Activated CD4-positive, alpha-beta memory T cell treated with anti-CD3 and anti-CD28 coated beads, Interleukin-2, amount 10 ng/mL, durations not matched to agents 7 days and 5 days (primary cell): ENCODE results near the gene HS3ST4. TPM values are rescaled to one million over a fixed set of nuclear protein-coding genes. Genes with fewer than 3 reads are reported as not detected.
"Not testable (repeated sequence)": the region's sequence is repeated elsewhere in the genome, so short reads cannot be mapped to it uniquely, and the experiment has no call there.

ENCODE experiments used
- CTCF ChIA-PET: fragments of 350-600 bp; sonication (Branson Sonifier 250); formaldehyde crosslinking; loops from one replicate; lab custom pipeline; 2021; ENCODE audit warnings: antibody characterized with exemption, inconsistent platforms; lab: Charles Lee
- POLR2A ChIA-PET: fragments of 350-600 bp; sonication (Branson Sonifier 250); formaldehyde crosslinking; loops from one replicate; lab custom pipeline; 2021; ENCODE audit warnings: antibody characterized with exemption; lab: Charles Lee
- DNase-seq: peaks from one replicate; pipeline ENCODE4 v3.0.0-alpha.2; 2020
- H3K27ac Mint-ChIP-seq: one replicate; pipeline ENCODE4 v1.8.0; 2021; ENCODE audit warnings: mild to moderate bottlenecking, mixed read lengths
- H3K27me3 Mint-ChIP-seq: one replicate; pipeline ENCODE4 v1.8.0; 2021; ENCODE audit warnings: mixed read lengths
- H3K36me3 Mint-ChIP-seq: one replicate; pipeline ENCODE4 v1.8.0; 2021; ENCODE audit warnings: low read depth, mixed read lengths
- H3K4me1 Mint-ChIP-seq: one replicate; pipeline ENCODE4 v1.8.0; 2021; ENCODE audit warnings: mixed read lengths
- H3K4me3 Mint-ChIP-seq: one replicate; pipeline ENCODE4 v1.8.0; 2021; ENCODE audit warnings: mild to moderate bottlenecking, mixed read lengths
- H3K9me3 Mint-ChIP-seq: one replicate; pipeline ENCODE4 v1.8.0; 2021; ENCODE audit warnings: mixed read lengths
- total RNA-seq, 2 experiments: library from RNA; stranded (reverse); gene quantifications; one replicate each; pipeline ENCODE4 v1.2.3, GENCODE V29; 2021

Gene HS3ST4
- total RNA-seq, 2 experiments from 2014 or later, result not detected

DNA sequence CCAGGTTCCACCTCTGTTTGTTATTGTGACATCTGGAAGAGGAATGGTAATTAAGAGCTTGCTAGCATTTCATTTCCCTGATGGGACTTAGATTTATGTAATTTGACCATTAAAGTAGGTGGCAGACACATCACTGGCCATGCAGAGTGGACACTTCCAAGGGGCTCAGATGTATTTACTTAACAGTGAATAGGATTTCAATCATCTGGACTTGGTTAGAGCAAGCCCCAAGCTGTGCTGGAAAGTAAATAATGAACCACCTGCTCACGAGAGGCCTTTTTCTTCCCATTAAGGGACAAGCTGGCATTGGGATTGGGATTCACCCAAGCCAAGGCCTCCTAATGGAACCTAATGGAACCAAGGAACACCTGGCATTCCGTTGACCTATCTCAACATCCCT is 395.3 kb downstream of the HS3ST4 start:
- ChIA-PET CTCF (no interaction called here), POLR2A (no interaction called here)
- no peaks in the 10 kb centered on the region for H3K4me1 Mint-ChIP-seq
- no peak overlapping the region for H3K4me3 Mint-ChIP-seq
- no peaks in the 10 kb centered on the region for H3K27me3 Mint-ChIP-seq
- DNase-seq, result no peak
- H3K27ac Mint-ChIP-seq, result no peak overlapping the region
- H3K9me3 Mint-ChIP-seq, result no peaks in the 10 kb centered on the region
- no peaks in the 10 kb centered on the region for H3K36me3 Mint-ChIP-seq

DNA sequence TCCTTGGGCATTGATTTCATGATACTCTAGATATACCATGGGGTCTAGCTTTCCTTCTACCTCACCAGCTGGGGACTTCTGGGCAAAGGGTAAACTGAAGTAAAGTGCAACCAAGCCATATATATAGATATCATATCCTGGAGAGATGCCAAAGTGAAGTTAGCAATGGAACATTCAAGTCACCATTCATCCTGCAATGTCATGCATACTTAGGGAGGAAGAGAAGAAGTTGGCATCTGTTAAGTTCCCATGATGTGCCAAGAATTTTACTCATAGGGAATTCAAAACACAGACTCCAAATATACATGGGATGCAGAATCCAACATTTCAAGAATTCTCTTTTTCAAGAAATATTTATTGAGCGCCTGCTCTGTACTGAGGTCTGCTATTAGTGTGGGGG is 399.8 kb downstream of the HS3ST4 start:
- Mint-ChIP-seq H3K4me3 (no peak overlapping the region), H3K27me3 (no peaks in the 10 kb centered on the region), H3K27ac (no peak overlapping the region), H3K4me1 (no peaks in the 10 kb centered on the region), H3K36me3 (no peaks in the 10 kb centered on the region), H3K9me3 (no peaks in the 10 kb centered on the region)
- POLR2A ChIA-PET, result no interaction called here
- no peak for DNase-seq
- CTCF ChIA-PET, result no interaction called here

DNA sequence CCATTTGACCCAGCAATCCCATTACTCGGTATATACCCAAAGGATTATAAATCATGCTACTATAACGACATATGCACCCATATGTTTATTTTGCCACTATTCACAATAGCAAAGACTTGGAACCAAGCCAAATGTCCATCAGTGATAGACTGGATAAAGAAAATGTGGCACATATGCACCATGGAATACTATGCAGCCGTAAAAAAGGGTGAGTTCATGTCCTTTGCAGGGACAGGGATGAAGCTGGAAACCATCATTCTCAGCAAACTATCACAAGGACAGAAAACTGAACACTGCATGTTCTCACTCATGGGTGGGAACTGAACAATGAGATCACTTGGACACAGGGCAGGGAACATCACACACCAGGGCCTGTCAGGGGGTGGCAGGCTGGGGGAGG is 406.4 kb downstream of the HS3ST4 start:
- H3K9me3 Mint-ChIP-seq, H3K27ac Mint-ChIP-seq, CTCF ChIA-PET, H3K36me3 Mint-ChIP-seq, POLR2A ChIA-PET, H3K4me1 Mint-ChIP-seq, H3K4me3 Mint-ChIP-seq, H3K27me3 Mint-ChIP-seq, DNase-seq: not testable (repeated sequence)

DNA sequence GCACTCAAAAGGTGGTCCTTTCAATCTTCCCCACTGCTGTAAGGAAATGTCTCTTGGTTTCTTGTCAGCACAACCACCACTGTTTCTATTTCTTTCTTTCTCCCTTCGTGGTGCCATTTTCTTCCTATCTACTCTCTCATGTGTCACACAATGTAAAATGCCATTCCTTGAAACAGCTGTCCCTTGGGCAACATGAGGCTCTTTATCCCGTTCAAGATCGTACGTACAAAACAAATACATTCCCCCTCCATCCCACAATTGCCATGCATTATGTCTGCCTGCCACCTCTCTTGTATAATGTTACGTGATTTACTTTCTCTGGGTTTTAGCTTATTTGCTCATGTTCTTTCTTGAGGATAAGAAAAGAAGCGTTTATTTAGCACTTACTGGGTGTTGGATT is 410.6 kb downstream of the HS3ST4 start:
- DNase-seq, result no peak
- ChIA-PET CTCF (no interaction called here), POLR2A (no interaction called here)
- Mint-ChIP-seq H3K27ac (no peak overlapping the region), H3K36me3 (no peaks in the 10 kb centered on the region), H3K4me3 (no peak overlapping the region), H3K27me3 (no peaks in the 10 kb centered on the region), H3K9me3 (peaks cover 4% of the 10 kb centered on the region), H3K4me1 (no peaks in the 10 kb centered on the region)

DNA sequence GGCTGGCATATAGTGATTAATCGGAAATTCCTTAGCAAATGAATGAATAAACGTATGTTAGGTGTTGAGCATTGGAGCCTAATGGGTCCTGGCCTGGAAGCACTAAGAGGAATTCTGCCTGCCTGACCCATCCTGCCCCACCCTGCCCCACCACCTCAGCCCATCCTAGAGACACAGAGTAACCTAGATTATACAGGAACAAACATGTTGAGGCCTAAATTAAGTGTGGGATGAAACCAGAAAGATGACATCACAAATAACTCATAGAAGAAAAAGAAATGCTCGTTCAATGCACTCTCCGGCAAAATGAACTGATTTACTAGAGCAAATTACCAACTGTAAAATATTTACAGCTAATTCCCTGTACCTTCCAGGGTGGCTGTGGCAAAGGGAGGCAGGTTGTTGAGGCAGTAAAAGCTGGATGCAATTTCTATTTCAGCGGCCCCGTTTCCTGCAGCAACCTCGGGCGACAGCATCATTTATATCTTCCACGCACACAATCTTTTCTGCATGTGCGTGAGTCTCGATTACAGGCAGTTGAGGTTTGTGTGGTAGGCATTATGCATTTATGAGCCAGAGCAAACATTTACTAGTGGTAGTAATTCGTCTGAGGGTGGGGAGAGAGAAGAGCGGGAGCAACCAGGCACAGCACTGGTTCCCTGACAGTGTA is 417.2 kb downstream of the HS3ST4 start:
- Mint-ChIP-seq H3K4me1 (no peaks in the 10 kb centered on the region), H3K27me3 (no peaks in the 10 kb centered on the region), H3K4me3 (no peak overlapping the region), H3K36me3 (no peaks in the 10 kb centered on the region), H3K9me3 (no peaks in the 10 kb centered on the region), H3K27ac (no peak overlapping the region)
- DNase-seq, result no peak
- POLR2A ChIA-PET, result no interaction called here
- CTCF ChIA-PET, result no interaction called here

DNA sequence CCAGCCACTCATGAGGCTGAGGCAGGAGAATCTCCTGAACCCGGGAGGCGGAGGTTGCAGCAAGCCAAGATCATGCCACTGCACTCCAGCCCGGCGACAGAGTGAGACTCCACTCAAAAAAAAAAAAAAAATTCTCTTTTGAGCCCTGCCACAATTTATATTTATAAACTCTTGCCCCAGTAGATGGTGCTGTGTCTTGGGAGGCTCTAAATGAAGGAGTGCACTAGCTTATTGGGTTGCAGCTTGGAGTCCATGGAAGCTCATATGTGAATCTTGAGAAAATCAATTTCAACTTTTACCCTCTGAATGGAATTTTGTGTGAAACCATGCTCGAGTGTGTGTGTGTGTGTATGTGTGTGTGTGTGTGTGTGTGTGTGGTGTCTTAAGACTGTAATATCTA is 420.1 kb downstream of the HS3ST4 start:
- CTCF ChIA-PET, result interaction anchor here (0.7 kb wide), 1 partner anchor 36 kb away, joined by 3 read pairs; no protein-coding TSS in a partner anchor

GRCh38 chr16:26118575-26118974 is 426.8 kb downstream of the HS3ST4 start:
- DNase-seq, result no peak
- ChIA-PET POLR2A (no interaction called here), CTCF (no interaction called here)
- H3K9me3 Mint-ChIP-seq, result peaks cover 2% of the 10 kb centered on the region
- no peak overlapping the region for H3K27ac Mint-ChIP-seq
- H3K4me3 Mint-ChIP-seq, result no peak overlapping the region
- no peaks in the 10 kb centered on the region for H3K4me1 Mint-ChIP-seq
- H3K27me3 Mint-ChIP-seq, result no peaks in the 10 kb centered on the region
- no peaks in the 10 kb centered on the region for H3K36me3 Mint-ChIP-seq

More for the DNA sequence above, 420.1 kb downstream of the HS3ST4 start:
- no peak for DNase-seq
- peaks cover 2% of the 10 kb centered on the region for H3K9me3 Mint-ChIP-seq
- H3K36me3 Mint-ChIP-seq, result no peaks in the 10 kb centered on the region
- no peaks in the 10 kb centered on the region for H3K27me3 Mint-ChIP-seq
- H3K4me3 Mint-ChIP-seq, result no peak overlapping the region
- H3K4me1 Mint-ChIP-seq, result no peaks in the 10 kb centered on the region
- POLR2A ChIA-PET, result no interaction called here
- H3K27ac Mint-ChIP-seq, result no peak overlapping the region

GRCh38 chr16:26120729-26121128 is 429.0 kb downstream of the HS3ST4 start:
- ChIA-PET CTCF (no interaction called here), POLR2A (no interaction called here)
- H3K4me3 Mint-ChIP-seq, result no peak overlapping the region
- H3K27ac Mint-ChIP-seq, result no peak overlapping the region
- no peaks in the 10 kb centered on the region for H3K4me1 Mint-ChIP-seq
- DNase-seq, result no peak
- H3K9me3 Mint-ChIP-seq, result no peaks in the 10 kb centered on the region
- no peaks in the 10 kb centered on the region for H3K27me3 Mint-ChIP-seq
- no peaks in the 10 kb centered on the region for H3K36me3 Mint-ChIP-seq

DNA sequence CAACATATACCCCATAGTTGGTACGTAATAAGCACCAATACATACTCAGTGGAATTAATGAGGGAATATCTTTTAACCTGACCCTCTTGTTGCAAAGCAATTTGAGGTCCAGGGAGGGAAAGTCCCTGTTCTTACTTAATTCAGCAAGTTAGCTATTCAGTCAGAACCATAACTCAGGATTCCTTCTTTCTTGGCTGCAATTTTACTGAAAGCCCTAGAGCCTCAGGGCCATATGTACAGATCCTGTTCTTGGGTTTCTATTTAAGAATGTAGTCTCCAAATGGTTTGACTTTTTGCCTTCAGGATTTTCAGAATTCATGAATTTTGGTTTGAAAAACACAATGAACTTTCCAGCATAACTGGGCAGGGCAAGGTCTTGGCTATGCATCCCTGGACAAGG is 436.5 kb downstream of the HS3ST4 start:
- Mint-ChIP-seq H3K36me3 (no peaks in the 10 kb centered on the region), H3K9me3 (no peaks in the 10 kb centered on the region), H3K4me3 (no peak overlapping the region), H3K27ac (no peak overlapping the region), H3K4me1 (no peaks in the 10 kb centered on the region), H3K27me3 (no peaks in the 10 kb centered on the region)
- DNase-seq, result no peak
- ChIA-PET CTCF (no interaction called here), POLR2A (no interaction called here)

DNA sequence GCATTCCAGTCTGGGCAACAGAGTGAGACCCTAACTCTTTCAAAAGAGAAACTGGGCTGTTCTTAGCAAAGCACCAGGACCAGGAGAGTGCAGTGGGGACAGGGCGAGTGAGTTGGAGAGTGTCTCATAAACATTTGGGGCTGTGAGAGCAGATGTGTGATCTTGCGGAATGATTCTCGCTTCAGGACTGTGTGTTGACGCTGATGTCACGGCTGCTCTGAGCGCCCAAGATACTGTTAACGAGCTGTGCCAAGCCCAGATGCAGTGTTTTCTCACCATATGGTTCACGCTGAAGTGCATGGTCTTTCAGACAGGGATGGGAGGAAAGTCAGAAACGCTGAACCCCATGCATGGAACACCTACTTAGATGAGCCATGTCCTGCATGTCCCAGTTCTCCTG is 438.2 kb downstream of the HS3ST4 start:
- POLR2A ChIA-PET, result no interaction called here
- no peaks in the 10 kb centered on the region for H3K27me3 Mint-ChIP-seq
- H3K27ac Mint-ChIP-seq, result no peak overlapping the region
- H3K9me3 Mint-ChIP-seq, result no peaks in the 10 kb centered on the region
- no peak overlapping the region for H3K4me3 Mint-ChIP-seq
- H3K4me1 Mint-ChIP-seq, result no peaks in the 10 kb centered on the region
- H3K36me3 Mint-ChIP-seq, result no peaks in the 10 kb centered on the region
- CTCF ChIA-PET, result no interaction called here
- DNase-seq, result no peak

DNA sequence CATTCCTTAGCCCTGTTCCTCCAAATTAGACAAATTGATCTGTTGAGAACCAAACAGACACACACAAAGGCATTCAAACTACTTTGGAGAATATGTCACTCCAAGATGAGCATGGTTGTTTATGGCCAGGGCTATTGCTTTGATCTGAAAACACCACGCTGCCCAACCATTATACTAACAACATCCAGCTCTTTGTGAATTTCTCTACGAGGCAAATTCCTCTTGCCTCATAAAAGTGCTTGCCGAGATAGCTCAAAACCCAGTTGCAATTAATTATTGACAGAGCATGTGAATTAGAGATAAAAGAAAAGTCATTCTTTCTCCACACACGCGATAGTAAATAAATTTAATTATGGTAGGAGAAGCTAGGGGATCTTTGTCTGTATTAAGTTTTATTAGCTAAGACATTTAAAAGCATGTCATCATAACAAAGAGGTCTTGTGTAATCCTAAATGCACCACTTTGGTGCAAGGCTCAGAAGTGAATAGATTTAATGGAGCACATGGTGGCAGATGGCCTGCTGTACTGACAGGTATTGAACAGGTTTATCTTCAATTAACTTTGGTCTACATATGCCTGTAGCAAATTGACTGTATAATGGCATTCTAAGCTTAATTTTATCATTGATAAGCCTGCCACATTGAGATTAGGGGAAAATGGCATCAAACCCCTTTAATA is 441.8 kb downstream of the HS3ST4 start:
- no peak for DNase-seq
- no peak overlapping the region for H3K4me3 Mint-ChIP-seq
- ChIA-PET POLR2A (no interaction called here), CTCF (interaction anchor here (0.6 kb wide), 1 partner anchor 1664 kb away, joined by 3 read pairs; no protein-coding TSS in a partner anchor)
- H3K36me3 Mint-ChIP-seq, result no peaks in the 10 kb centered on the region
- H3K9me3 Mint-ChIP-seq, result no peaks in the 10 kb centered on the region
- no peak overlapping the region for H3K27ac Mint-ChIP-seq
- no peaks in the 10 kb centered on the region for H3K4me1 Mint-ChIP-seq
- H3K27me3 Mint-ChIP-seq, result no peaks in the 10 kb centered on the region

DNA sequence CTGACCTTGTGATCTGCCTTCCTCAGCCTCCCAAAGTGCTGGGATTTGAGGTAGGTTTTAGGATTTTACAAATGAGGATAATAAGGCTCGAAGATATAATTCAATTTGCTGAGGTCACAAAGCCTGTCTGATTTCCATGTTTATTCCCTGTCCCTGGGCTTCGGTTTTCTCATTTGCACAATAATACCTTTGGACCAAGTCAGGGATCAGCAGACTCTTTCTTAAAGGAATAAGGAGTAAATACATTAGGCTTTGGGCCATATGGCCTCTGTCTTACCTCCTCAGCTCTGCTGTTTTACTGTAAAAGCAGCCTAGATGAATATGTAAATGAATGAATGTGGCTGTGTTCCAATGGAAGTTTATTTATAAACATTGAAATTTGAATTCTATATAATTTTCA is 442.8 kb downstream of the HS3ST4 start:
- Mint-ChIP-seq H3K9me3 (no peaks in the 10 kb centered on the region), H3K36me3 (no peaks in the 10 kb centered on the region), H3K4me1 (no peaks in the 10 kb centered on the region), H3K4me3 (no peak overlapping the region), H3K27me3 (no peaks in the 10 kb centered on the region), H3K27ac (no peak overlapping the region)
- ChIA-PET POLR2A (no interaction called here), CTCF (interaction anchor here (0.7 kb wide), 1 partner anchor 21 kb away, joined by 3 read pairs; no protein-coding TSS in a partner anchor)
- no peak for DNase-seq

DNA sequence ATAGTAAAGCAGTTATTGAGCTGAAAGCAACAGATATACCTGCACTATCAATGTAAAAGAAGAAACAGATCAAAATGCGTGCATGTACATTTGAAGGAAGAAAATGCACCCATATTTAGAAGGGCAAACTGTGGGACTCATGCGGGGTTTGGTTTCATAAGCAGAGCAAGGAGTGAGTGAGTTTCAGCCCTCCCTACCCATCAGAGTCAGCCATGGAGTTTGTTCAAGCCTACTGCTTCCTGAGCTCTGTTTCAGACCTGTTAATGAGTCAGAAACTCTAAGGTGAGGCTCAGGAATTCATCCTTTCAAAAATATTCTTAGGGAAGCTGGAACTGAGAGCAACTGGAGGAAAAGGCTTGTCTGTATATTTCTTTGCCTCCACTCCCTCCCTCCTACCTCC is 446.2 kb downstream of the HS3ST4 start:
- Mint-ChIP-seq H3K27ac (no peak overlapping the region), H3K9me3 (no peaks in the 10 kb centered on the region), H3K4me3 (no peak overlapping the region), H3K27me3 (no peaks in the 10 kb centered on the region), H3K36me3 (no peaks in the 10 kb centered on the region), H3K4me1 (no peaks in the 10 kb centered on the region)
- CTCF ChIA-PET, result no interaction called here
- POLR2A ChIA-PET, result no interaction called here
- no peak for DNase-seq

DNA sequence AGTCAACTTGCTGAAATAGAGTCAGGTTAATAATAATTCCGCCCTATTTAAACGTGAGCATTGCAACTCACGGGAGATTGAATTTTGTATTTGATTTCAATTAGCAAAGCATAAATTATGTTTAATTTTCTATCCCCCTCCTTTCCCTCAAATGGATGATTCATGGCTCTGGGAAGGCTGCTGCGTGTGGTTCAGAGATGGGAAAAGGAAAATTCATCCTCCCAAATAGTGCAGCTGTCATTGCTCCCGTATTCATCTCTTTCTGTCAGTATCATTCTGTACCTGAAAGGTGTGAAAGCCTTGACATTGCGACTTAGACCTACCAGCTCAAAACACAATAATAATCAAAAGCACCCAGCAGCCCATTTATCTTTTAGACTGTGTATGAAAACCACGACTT is 447.3 kb downstream of the HS3ST4 start:
- H3K27me3 Mint-ChIP-seq, result no peaks in the 10 kb centered on the region
- no peaks in the 10 kb centered on the region for H3K4me1 Mint-ChIP-seq
- no peak overlapping the region for H3K4me3 Mint-ChIP-seq
- ChIA-PET POLR2A (no interaction called here), CTCF (no interaction called here)
- H3K9me3 Mint-ChIP-seq, result no peaks in the 10 kb centered on the region
- no peaks in the 10 kb centered on the region for H3K36me3 Mint-ChIP-seq
- DNase-seq, result no peak
- no peak overlapping the region for H3K27ac Mint-ChIP-seq
